HUES48 (cell line): ENCODE results near the gene BTNL9.

Experiments used
- H3K27ac ChIP-seq: one replicate; pipeline ENCODE4 v1.7.0; 2013; ENCODE audit warnings: low read depth, low read length, inconsistent platforms
- H3K27me3 ChIP-seq: 2 replicates; pipeline ENCODE4 v1.6.1; 2013; ENCODE audit warnings: mild to moderate bottlenecking, low read length; ENCODE audit not compliant: control insufficient read depth, insufficient read depth
- H3K36me3 ChIP-seq: 2 replicates; pipeline ENCODE4 v1.6.1; 2013; ENCODE audit warnings: low read length; ENCODE audit not compliant: control insufficient read depth, insufficient read depth
- H3K4me1 ChIP-seq: 2 replicates; pipeline ENCODE4 v1.6.1; 2013; ENCODE audit warnings: mild to moderate bottlenecking, low read length; ENCODE audit not compliant: control insufficient read depth, insufficient read depth
- H3K4me3 ChIP-seq: 2 replicates; pipeline ENCODE4 v1.5.1; 2013; ENCODE audit warnings: mild to moderate bottlenecking, low read depth, low read length
- H3K9ac ChIP-seq: 2 replicates; pipeline ENCODE4 v1.6.1; 2013; ENCODE audit warnings: mild to moderate bottlenecking, low read depth, low read length, moderate library complexity
- H3K9me3 ChIP-seq: 2 replicates; pipeline ENCODE4 v1.6.1; 2013; ENCODE audit warnings: low read length; ENCODE audit not compliant: control insufficient read depth, insufficient read depth

Gene BTNL9

DNA sequence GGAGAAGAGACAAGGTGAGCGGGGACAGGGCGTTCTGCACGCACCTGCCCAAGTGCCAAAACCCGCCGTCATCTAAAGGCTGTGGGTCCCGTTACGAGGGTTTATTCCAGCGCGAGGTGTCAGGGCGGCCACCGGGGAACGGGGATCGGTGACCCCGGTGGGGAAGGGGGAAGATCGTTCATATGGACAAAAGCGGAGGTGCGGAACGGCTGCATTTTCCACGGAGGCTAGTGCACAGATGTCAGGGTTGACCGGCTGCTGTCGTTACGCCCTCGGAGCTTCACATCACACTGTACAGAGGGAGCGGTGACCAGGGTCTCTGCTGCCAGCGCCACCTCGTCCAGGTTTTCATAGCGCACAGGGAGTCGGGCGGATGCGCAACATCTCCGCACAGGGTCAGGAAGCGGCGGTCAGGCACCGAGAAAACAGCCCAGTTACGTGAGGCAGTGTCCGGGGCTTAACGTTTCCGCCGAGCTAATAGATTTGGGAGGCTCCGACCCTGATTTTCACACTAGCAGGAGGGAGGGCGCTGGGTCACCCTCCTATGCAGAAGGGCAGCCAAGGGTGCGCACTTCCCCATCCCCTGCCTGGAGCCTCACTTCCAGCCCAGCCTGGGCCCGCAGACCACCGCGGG is 13.5 kb downstream of the BTNL9 start:
- H3K9me3 ChIP-seq: no peaks in the 10 kb centered on the region
- no peak overlapping the region for H3K27ac ChIP-seq
- peak overlapping the region; percentile 70 for H3K4me3 ChIP-seq
- no peak overlapping the region for H3K9ac ChIP-seq
- H3K4me1 ChIP-seq: 0 out of 2 replicates have a peak, but pooled peaks cover 2% of the 10 kb centered on the region
- peaks cover 96% of the 10 kb centered on the region for H3K27me3 ChIP-seq
- no peaks in the 10 kb centered on the region for H3K36me3 ChIP-seq

DNA sequence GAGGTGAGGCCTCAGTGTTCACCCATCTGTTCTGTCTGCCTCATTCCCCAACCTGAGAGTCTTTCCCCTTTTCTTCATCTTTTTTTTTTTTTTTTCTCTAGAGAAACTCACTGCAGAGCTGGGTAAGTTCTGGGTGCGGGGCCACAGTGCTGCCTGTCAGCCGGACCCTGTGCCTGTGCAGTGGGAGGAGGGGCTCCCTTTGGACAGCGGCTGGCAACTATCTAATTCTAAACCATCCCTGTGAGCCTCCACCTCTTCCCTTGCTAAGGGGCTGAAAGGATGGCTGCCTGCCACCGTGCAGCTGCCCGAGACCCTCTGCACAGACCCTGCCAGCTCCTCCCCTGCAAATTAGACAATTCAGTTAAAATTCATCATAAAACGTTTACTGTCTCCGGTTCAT is 14.1 kb downstream of the BTNL9 start:
- peaks cover 99% of the 10 kb centered on the region for H3K27me3 ChIP-seq
- no peak overlapping the region for H3K27ac ChIP-seq
- no peak overlapping the region for H3K9ac ChIP-seq
- H3K36me3 ChIP-seq: no peaks in the 10 kb centered on the region
- peak overlapping the region; percentile 70 for H3K4me3 ChIP-seq
- H3K9me3 ChIP-seq: no peaks in the 10 kb centered on the region
- H3K4me1 ChIP-seq: 0 out of 2 replicates have a peak, but pooled peaks cover 2% of the 10 kb centered on the region

DNA sequence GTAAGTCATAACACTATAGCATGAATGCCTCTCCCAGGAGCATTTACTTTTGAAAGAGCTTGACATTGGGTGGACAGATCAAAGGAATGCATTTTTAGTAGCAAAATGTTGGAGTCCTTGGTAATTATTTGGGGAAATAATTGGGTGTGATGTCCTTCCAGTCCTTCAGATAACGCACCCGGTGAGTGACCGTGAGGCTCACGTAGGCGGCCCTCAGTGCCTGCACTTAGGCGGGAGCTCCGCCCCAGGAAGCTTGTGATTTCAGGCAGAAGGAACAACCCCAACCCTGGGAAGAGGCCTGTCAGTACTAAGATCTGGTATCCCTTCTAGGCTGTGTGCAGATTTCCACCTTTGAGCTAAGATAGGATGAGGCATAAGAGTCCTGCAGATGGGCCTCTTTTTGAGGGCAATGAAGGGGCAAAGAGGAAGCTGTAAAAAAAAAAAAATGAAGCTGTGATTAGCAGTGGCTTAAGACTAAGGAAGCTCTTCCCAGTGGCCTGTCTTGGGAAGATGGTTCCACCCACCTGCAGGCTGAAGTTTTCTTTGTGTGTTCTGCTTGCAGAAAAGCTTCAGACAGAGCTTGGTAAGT is 14.9 kb downstream of the BTNL9 start:
- Histone ChIP-seq H3K9ac (no peak overlapping the region), H3K27me3 (peaks cover 99% of the 10 kb centered on the region), H3K9me3 (no peaks in the 10 kb centered on the region), H3K27ac (no peak overlapping the region), H3K4me3 (no peak overlapping the region), H3K36me3 (no peaks in the 10 kb centered on the region), H3K4me1 (peaks cover 5% of the 10 kb centered on the region; the same call in 1 of the 2 replicates)

DNA sequence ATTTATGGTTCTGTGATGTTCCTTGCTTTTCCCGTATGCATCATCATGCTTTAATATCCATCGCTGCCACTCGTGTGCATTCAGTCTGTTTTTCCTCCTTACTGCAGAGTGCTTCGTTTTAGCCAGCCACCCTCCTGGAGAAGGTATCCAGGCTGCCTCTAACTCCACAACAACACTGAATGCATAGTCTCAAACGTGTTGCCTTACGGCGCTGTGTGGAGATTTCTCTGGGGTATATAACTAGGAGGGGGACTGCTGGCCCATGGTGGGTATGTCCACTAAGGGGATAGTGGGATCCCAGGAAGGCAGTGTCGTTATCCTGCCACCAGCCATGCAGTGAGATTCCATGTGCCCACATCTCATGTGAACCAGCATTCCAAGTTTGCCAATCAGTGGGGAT is 16.4 kb downstream of the BTNL9 start:
- no peak overlapping the region for H3K27ac ChIP-seq
- no peaks in the 10 kb centered on the region for H3K36me3 ChIP-seq
- no peak overlapping the region for H3K9ac ChIP-seq
- H3K4me1 ChIP-seq: peaks cover 5% of the 10 kb centered on the region; the same call in 1 of the 2 replicates
- H3K9me3 ChIP-seq: peaks cover 4% of the 10 kb centered on the region; the same call in 1 of the 2 replicates
- H3K4me3 ChIP-seq: no peak overlapping the region
- peaks cover 99% of the 10 kb centered on the region for H3K27me3 ChIP-seq

DNA sequence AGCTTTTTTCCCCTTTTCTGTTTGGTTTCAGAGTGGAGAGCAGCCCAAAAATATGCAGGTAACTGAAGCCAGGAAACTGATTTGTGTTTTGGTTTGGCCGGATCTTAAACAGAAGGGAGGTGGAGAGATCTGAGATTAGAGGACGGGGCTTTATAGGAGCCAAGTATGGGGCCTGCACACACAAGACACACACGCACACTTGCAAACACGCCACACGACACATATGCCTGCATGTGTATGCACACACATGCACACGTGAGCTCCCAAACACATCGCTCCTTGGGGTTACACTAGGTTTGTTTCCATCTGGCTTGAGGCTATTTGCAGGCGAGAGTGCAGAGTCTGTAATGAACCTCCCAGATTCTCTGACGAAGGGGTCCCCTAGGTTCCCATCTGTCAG is 18.3 kb downstream of the BTNL9 start:
- Histone ChIP-seq H3K9me3 (peaks cover 10% of the 10 kb centered on the region; the same call in 1 of the 2 replicates), H3K4me1 (peaks cover 3% of the 10 kb centered on the region; the same call in 1 of the 2 replicates), H3K27me3 (peaks cover 96% of the 10 kb centered on the region), H3K4me3 (no peak overlapping the region), H3K36me3 (no peaks in the 10 kb centered on the region), H3K9ac (no peak overlapping the region), H3K27ac (no peak overlapping the region)

DNA sequence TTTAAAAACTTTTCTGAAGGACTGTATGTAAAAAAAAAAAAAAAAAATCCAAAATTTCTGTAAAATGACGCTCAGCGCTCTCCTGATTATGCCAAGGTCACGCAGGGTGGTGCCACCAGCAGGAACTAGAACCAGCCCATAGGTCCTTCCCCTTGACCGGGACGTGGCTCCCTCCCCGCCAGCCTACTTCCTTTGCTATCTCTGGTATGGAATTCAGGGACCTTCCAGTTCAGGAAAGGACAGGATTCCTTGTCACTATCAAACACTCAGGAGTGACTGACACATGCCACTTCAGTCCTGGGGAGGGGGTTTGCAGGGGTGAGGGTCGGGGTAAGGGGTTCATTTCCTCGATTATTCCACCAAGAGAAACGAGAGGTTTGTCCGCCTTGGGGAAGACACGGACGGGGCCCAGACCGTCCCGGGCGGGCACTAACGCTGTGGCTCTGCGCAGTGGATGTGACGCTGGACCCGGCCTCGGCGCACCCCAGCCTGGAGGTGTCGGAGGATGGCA is 18.8 kb downstream of the BTNL9 start:
- Histone ChIP-seq H3K9ac (no peak overlapping the region), H3K36me3 (no peaks in the 10 kb centered on the region), H3K4me1 (peaks cover 3% of the 10 kb centered on the region; the same call in 1 of the 2 replicates), H3K27me3 (peaks cover 90% of the 10 kb centered on the region), H3K27ac (no peak overlapping the region), H3K9me3 (peaks cover 13% of the 10 kb centered on the region), H3K4me3 (peak overlapping the region; percentile 54; the same call in 1 of the 2 replicates)

DNA sequence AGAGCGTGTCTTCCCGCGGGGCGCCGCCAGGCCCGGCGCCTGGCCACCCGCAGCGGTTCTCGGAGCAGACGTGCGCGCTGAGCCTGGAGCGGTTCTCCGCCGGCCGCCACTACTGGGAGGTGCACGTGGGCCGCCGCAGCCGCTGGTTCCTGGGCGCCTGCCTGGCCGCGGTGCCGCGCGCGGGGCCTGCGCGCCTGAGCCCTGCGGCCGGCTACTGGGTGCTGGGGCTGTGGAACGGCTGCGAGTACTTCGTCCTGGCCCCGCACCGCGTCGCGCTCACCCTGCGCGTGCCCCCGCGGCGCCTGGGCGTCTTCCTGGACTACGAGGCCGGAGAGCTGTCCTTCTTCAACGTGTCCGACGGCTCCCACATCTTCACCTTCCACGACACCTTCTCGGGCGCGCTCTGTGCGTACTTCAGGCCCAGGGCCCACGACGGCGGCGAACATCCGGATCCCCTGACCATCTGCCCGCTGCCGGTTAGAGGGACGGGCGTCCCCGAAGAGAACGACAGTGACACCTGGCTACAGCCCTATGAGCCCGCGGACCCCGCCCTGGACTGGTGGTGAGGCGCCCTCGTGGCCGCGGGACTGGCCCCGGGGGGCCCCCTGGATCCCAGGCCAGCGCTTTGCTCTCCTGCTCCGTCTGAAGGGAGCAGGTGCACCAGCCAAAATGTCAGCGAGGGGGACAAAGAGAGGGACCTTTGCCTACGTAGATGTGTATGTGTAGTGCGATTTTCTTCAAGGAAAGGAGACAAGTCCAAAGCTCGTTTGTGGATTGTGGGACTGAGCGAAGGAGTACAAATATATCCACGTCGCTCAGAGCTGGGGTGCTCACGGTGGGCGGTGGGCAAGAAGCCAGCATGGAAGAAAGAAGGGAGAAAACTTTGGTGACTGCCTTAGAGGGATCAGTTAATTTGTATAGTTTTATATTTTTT is 19.5 kb downstream of the BTNL9 start:
- H3K9ac ChIP-seq: no peak overlapping the region
- H3K4me1 ChIP-seq: peaks cover 3% of the 10 kb centered on the region; the same call in 1 of the 2 replicates
- no peak overlapping the region for H3K27ac ChIP-seq
- H3K27me3 ChIP-seq: peaks cover 83% of the 10 kb centered on the region
- no peaks in the 10 kb centered on the region for H3K36me3 ChIP-seq
- peak overlapping the region; percentile 54 for H3K4me3 ChIP-seq
- H3K9me3 ChIP-seq: peaks cover 14% of the 10 kb centered on the region

DNA sequence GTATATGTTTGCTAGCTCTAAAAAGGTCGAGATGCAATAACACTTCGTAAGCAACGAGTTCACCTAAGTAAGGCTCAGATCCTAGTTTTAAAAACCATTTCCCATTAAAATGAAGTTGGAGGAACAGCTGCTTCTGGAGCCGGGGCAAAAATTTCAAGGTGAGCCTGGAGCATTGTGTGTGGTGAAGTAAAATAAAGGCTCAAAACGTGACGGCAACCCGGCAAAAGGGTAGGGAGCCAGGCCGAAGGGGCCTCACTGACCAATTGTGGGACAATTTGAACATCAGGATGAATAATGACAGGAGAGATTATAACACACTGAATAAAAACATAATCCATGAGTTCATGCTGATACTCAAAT is 20.1 kb downstream of the BTNL9 start:
- H3K4me3 ChIP-seq: no peak overlapping the region
- H3K27ac ChIP-seq: no peak overlapping the region
- no peaks in the 10 kb centered on the region for H3K36me3 ChIP-seq
- H3K9me3 ChIP-seq: peaks cover 14% of the 10 kb centered on the region
- H3K27me3 ChIP-seq: peaks cover 77% of the 10 kb centered on the region
- peaks cover 3% of the 10 kb centered on the region; the same call in 1 of the 2 replicates for H3K4me1 ChIP-seq
- H3K9ac ChIP-seq: no peak overlapping the region

DNA sequence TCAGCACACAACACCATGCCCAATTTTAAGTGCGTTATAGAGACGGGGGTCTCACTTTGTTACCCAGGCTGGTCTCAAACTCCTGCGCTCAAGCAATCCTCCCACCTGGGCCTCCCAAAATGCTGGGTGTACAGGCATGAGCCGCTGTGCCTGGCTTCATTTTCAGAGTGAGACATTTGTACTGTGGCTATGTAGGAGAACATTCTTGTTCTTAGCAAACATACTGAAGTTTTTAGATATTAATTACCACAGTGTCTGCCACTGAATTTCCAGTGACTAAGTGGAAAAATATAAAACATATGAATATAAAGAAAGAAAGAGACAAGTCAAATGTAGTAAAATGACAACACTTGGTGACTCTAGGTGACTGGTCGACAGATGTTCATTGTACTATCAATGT is 20.9 kb downstream of the BTNL9 start:
- Histone ChIP-seq H3K9ac (no peak overlapping the region), H3K27me3 (peaks cover 70% of the 10 kb centered on the region), H3K4me3 (no peak overlapping the region), H3K4me1 (peaks cover 3% of the 10 kb centered on the region; the same call in 1 of the 2 replicates), H3K27ac (no peak overlapping the region), H3K36me3 (no peaks in the 10 kb centered on the region), H3K9me3 (peaks cover 17% of the 10 kb centered on the region)

DNA sequence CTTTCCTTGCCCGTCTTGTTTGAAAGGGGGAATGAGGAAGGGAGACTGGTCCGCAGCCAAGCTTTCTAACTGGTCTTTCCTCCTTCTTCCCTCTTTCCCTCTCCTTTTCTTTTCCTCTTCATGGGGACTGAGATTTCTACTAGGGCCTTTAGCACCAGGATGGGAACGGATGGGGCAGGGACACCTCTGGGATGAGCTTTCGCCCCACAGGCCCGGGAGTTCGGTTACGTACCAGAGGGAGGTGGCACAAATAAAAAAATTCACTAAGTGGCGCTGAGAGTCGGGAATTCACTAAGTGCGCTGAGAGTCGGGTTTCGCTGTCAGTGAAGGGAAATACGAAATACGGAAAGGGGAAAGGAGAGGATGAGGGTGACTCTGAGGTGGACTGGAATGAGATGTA is 21.6 kb downstream of the BTNL9 start:
- H3K9me3 ChIP-seq: peaks cover 23% of the 10 kb centered on the region
- H3K27me3 ChIP-seq: peaks cover 62% of the 10 kb centered on the region
- no peak overlapping the region for H3K27ac ChIP-seq
- no peaks in the 10 kb centered on the region for H3K36me3 ChIP-seq
- H3K4me1 ChIP-seq: peaks cover 3% of the 10 kb centered on the region; the same call in 1 of the 2 replicates
- H3K9ac ChIP-seq: no peak overlapping the region
- H3K4me3 ChIP-seq: no peak overlapping the region
